Fibroblast of villous mesenchyme (primary cell): ENCODE data around the gene ITM2B. TPM values are rescaled to one million over a fixed set of nuclear protein-coding genes. Genes with fewer than 3 reads are reported as not detected.
A peak's percentile ranks its signal among the peaks of the same experiment; 100 is the strongest.
"Not testable (repeated sequence)": the region's sequence is repeated elsewhere in the genome, so short reads cannot be mapped to it uniquely, and the experiment has no call there.

Experiments used
- DNase-seq: peaks from one replicate; pipeline ENCODE4 v3.0.0-alpha.2; 2010; ENCODE audit warnings: low read depth
- H3K4me3 ChIP-seq: 2 replicates; pipeline ENCODE4 v1.5.1; 2011; ENCODE audit warnings: low read depth, mild to moderate bottlenecking, low read length
- total RNA-seq: library from RNA; depleted of rRNA; stranded (reverse); fragments of >200 nt; gene quantifications from 2 replicates; pipeline ENCODE4 v1.2.3, GENCODE V29; 2012
- TF ChIP-seq, protein P1 (sequence below): IDR thresholded peaks from 2 replicates; pipeline ENCODE4 v1.5.1; 2012; ENCODE audit warnings: low read depth, mild to moderate bottlenecking, low read length; ENCODE audit not compliant: insufficient read depth

Gene ITM2B
- total RNA-seq, 1 donor, result 112 TPM

DNA sequence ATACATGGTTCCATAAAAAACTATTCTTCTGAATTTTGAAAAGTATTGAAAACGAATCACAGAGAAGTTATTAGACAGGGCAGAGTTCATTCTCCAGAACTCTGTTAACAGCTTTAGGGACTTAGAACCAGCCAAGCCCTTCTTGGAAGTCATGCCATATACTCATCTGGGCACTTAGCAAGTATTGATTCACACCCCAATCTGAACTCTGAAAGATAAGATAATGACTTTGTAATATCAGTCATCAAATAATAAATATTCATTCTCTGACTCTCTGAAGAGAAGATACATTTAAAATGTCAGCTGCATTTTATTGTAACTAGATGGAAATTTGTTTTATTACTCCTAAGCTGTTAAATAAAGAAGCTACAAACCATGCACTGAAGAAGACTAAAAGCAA is 43.8 kb upstream of the ITM2B start:
- DNase-seq, result no peak
- TF ChIP-seq, protein P1, sequence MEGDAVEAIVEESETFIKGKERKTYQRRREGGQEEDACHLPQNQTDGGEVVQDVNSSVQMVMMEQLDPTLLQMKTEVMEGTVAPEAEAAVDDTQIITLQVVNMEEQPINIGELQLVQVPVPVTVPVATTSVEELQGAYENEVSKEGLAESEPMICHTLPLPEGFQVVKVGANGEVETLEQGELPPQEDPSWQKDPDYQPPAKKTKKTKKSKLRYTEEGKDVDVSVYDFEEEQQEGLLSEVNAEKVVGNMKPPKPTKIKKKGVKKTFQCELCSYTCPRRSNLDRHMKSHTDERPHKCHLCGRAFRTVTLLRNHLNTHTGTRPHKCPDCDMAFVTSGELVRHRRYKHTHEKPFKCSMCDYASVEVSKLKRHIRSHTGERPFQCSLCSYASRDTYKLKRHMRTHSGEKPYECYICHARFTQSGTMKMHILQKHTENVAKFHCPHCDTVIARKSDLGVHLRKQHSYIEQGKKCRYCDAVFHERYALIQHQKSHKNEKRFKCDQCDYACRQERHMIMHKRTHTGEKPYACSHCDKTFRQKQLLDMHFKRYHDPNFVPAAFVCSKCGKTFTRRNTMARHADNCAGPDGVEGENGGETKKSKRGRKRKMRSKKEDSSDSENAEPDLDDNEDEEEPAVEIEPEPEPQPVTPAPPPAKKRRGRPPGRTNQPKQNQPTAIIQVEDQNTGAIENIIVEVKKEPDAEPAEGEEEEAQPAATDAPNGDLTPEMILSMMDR, result no peak
- H3K4me3 ChIP-seq, result no peak overlapping the region

DNA sequence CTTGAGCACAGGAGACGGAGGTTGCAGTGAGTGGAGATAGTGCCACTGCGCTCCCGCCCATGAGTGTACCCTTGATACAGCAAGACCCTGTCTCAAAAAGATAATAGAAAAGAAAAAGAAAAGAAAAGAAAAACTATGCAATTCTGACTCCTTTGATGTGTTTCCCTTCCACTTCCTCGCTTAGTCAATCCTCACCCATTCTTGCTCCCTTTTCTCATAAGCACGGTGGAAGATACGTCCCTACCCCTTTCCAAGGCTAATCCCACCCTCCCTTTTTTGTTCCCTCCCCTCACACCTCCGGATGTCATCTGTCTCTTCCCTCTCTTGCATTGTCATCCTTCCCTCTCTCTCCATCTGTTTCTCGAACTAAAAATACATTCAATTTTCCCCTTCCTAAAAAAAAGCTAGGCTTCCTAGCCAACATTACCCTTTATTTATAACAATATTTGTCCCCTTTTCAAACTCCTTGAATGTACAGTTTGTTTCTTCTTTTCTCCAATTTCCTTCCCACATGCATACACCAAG is 40.5 kb upstream of the ITM2B start:
- H3K4me3 ChIP-seq, result no peak overlapping the region
- DNase-seq, result no peak
- TF ChIP-seq, protein P1, result no peak

DNA sequence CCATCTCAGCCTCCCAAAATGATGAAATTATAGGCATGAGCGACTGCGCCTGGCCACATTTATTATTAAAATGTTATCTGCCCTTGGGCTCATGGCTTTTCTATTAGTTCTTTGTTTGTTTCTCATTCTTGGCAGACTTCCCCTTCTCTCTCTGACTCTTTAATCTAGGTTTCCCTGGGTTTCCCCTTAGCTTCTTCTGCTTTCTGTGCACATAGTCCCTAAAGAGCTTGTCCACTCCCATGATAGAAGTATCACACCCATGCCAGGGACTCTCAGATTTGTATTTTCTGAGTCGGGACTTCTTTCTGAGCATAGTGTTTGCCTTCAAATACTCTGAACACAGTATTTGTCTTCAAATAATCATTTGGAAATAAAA is 38.6 kb upstream of the ITM2B start:
- TF ChIP-seq, protein P1, result no peak
- DNase-seq, result peak; percentile 7
- no peak overlapping the region for H3K4me3 ChIP-seq

DNA sequence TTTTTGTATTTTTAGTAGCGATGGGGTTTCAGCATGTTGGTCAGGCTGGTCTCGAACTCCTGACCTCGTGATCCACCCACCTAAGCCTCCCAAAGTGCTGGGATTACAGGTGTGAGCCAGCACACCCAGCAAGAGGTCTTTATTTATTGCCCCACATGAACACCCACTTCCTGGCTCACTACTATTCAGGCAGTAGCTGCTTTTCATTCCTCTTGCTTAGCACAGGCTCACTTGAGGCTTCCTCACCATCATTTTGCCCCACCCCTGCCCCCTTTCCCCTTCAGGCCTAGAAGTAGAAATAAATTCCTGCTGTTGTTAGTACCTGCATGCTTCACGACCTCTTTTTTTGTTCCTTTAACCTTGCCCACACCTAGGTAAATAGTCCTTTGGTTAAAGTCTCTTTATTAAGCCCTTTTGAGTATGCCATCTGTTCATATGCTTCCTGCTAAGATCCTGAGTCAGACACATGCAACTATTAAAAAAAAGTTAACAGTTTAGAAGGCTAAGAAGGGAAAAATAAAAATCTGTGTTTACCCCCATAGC is 33.5 kb upstream of the ITM2B start:
- TF ChIP-seq, protein P1, result no peak
- DNase-seq, result no peak

DNA sequence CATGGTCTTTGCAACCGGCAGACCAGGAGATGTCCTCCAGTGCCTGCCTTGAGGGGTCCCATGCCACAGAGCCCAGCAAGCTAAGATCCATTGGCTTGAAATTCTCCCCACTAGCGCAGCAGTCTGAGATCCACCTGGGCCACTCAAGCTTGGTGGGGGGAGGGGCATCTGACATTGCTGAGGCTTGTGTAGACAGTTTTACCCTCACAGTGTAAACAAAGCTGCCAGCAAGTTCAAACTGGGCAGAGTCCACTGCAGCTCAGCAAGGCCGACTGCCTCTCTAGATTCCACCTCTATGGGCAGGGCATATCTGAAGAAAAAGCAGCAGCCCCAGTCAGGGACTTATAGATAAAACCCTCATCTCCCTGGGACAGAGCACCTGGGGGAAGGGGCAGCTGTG is 32.0 kb upstream of the ITM2B start:
- H3K4me3 ChIP-seq, result no peak overlapping the region
- DNase-seq, result no peak
- TF ChIP-seq, protein P1, result no peak

More for the DNA sequence above, 33.5 kb upstream of the ITM2B start:
- H3K4me3 ChIP-seq, result no peak overlapping the region

DNA sequence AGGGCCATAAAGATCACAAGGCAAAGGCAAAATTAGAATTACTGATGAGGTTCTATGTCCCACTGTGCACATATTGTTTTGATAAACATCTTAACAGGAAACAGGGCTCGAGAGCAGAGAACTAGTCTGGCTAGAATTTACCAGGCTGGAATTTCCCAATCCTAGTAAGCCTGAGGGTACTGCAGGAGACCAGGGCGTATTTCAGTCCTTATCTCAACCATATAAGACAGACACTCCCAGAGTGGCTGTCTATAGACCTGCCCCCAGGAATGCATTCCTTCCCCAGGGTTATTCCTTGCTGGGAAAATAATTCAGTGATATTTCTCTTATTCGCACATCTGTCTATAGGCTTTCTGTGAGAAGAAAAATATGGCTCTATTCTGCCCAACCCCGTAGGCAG is 25.8 kb upstream of the ITM2B start:
- not testable (repeated sequence) for H3K4me3 ChIP-seq, DNase-seq

DNA sequence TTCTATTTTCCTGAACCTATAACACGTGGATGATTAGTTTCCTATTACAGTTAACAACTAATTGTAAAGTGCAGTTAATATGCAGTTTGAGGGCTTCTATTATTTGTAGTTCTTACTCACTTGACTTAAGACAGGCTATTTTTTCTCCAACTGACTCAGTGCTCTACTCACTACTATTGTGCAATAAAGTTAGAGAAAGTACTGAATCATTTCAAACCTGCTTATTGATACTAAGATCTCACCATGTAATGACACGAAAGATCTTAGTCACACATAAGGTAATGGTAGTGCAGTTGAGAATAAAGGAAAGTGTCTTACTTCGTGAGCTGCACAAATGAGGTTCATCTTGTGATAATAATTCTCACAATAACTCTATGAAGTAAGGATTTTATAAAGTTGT is 22.8 kb upstream of the ITM2B start:
- peak; percentile 67 for DNase-seq

More for the DNA sequence above, 22.8 kb upstream of the ITM2B start:
- TF ChIP-seq, protein P1, result no peak
- H3K4me3 ChIP-seq, result no peak overlapping the region
